Right lobe of liver (tissue), 6 donors: ENCODE data around the gene SRSF7. TPM values are rescaled to one million over a fixed set of nuclear protein-coding genes. Genes with fewer than 3 reads are reported as not detected.

Experiments used
- ATAC-seq, 4 donors: fragments of 200-7000 bp; cut with Tn5 transposase; one replicate each; pipeline ENCODE4 v1.9.1; 2020; ENCODE audit warnings: mild to moderate bottlenecking in 4 of 4, moderate library complexity in 4 of 4
- DNase-seq, 3 donors: peaks; one replicate each; pipeline ENCODE4 v3.0.0-alpha.2; 2020
- H3K27ac ChIP-seq, 3 donors: fragments of 200-600 bp; one replicate each; pipeline ENCODE4 v1.8.0; 2022
- H3K27me3 ChIP-seq, 2 donors: fragments of 200-600 bp; one replicate each; pipeline ENCODE4 v1.8.0; 2022
- H3K36me3 ChIP-seq, 4 donors: fragments of 200-600 bp; sonication (generic) in 1 of 4; one replicate each; pipeline versions ENCODE4 v1.5.1 to v1.8.0; 2017 to 2022; ENCODE audit warnings: control low read depth in 1 of 4
- H3K4me1 ChIP-seq, 4 donors: fragments of 200-600 bp; sonication (generic) in 1 of 4; one replicate each; pipeline versions ENCODE4 v1.5.1 to v1.8.0; 2017 to 2022; ENCODE audit warnings: control low read depth in 1 of 4
- H3K4me3 ChIP-seq, 3 donors: fragments of 200-600 bp; one replicate each; pipeline ENCODE4 v1.8.0; 2022
- H3K9me3 ChIP-seq, 4 donors: fragments of 200-600 bp; sonication (generic) in 1 of 4; one replicate each; pipeline versions ENCODE4 v1.5.1 to v1.8.0; 2017 to 2022; ENCODE audit warnings: control low read depth in 1 of 4
- CTCF ChIP-seq, 4 donors: fragments of 200-600 bp in 3 of 4; fragments of 450-650 bp in 1 of 4; IDR thresholded peaks; one replicate each; pipeline versions ENCODE4 v1.5.1 to v1.8.0; 2016 to 2022; ENCODE audit warnings: antibody characterized with exemption in 4 of 4, mild to moderate bottlenecking in 2 of 4
- POLR2A ChIP-seq: fragments of 450-650 bp; IDR thresholded peaks from one replicate; pipeline ENCODE4 v1.6.1; 2017; ENCODE audit warnings: antibody characterized with exemption, mild to moderate bottlenecking
- WGBS: methylation state at CpG from one replicate; pipeline ENCODE4 v1.1.6; 2018; ENCODE audit warnings: low coverage, low lambda C conversion rate; ENCODE audit not compliant: insufficient coverage; ENCODE audit errors: missing lambda C conversion rate; 5-methylcytosine and 5-hydroxymethylcytosine counted together
- intact Hi-C, 2 donors: fragments of 100-400 bp; cut with DNase I; formaldehyde crosslinking; loops; one replicate each; pipeline versions ENCODE4 v1.11.2 to v1.14.1; 2022
- total RNA-seq, 6 experiments: library from RNA; depleted of rRNA in 2 of 6; stranded (reverse); fragments of >200 nt in 2 of 6; fragmentation: NEBNext Ultra II Directional in 3 of 6; extraction: Animal tissue kit (Norgen Biotek cat#: 25700) in 3 of 6; gene quantifications; one replicate each; pipeline versions ENCODE4 v1.1.0 to v1.2.4, GENCODE V29; 2016 to 2023
- donor health status: DM: no; HTN: yes; CAD: no.
- donor health status: DM: no; HTN: no; CAD: no.
- donor health status: DM: no; HTN: no; CAD: no.
- donor health status: DM: no; HTN: yes; CAD: no.
- donor health status: DM: no; HTN: yes; CAD: no.

Gene SRSF7
- total RNA-seq, 6 experiments from 2014 or later, result 33.5 to 57.4 (median 44.4) TPM

GRCh38 chr2:38698467-38699003, 52.6 kb downstream of the SRSF7 start:
- ATAC-seq (peak in 2 of 4 donors; percentile 19 to 33), DNase-seq (no peak)
- WGBS, result 89% methylated on average over 4 of the region's 5 CpGs
- Histone ChIP-seq H3K36me3 (peaks cover 0 to 2% (median 0%) of the 10 kb centered on the region in 4 donors), H3K9me3 (no peaks in the 10 kb centered on the region), H3K27ac (no peak overlapping the region), H3K4me3 (no peak overlapping the region), H3K27me3 (no peaks in the 10 kb centered on the region), H3K4me1 (peaks cover 0 to 12% (median 3%) of the 10 kb centered on the region in 4 donors)
- no peak for TF ChIP-seq CTCF (IDR thresholded peaks at IDR 0.05)
- TF ChIP-seq POLR2A, result no peak
- intact Hi-C loops, result no loop called here

GRCh38 chr2:38697116-38697840, 53.9 kb downstream of the SRSF7 start:
- no peak for DNase-seq
- peaks cover 0 to 2% (median 0%) of the 10 kb centered on the region in 4 donors for H3K36me3 ChIP-seq
- ATAC-seq, result no peak
- H3K27me3 ChIP-seq, result no peaks in the 10 kb centered on the region
- WGBS, result 49% methylated on average over 8 of the region's 8 CpGs
- peaks cover 0 to 12% (median 3%) of the 10 kb centered on the region in 4 donors for H3K4me1 ChIP-seq
- no peaks in the 10 kb centered on the region for H3K9me3 ChIP-seq
- intact Hi-C loops, result no loop called here
- no peak overlapping the region for H3K4me3 ChIP-seq
- no peak for TF ChIP-seq POLR2A
- no peak for TF ChIP-seq CTCF (IDR thresholded peaks at IDR 0.05)
- no peak overlapping the region for H3K27ac ChIP-seq

Other genes starting within 250 kb of the SRSF7 start
- gene HNRNPLL, start 148.4 kb downstream of the SRSF7 start, total RNA-seq, result 10 to 100 TPM in 5 of 6 experiments, 1 to 10 TPM in 1; 9.2 to 15.9 (median 13.9) TPM
- gene GALM, start 85.2 kb downstream of the SRSF7 start, total RNA-seq, result 10 to 100 TPM; 26.2 to 47.9 (median 36.7) TPM
- gene GEMIN6, start 26.8 kb upstream of the SRSF7 start, total RNA-seq, result 10 to 100 TPM in 1 of 6 experiments, 1 to 10 TPM in 5; 5.8 to 10.5 (median 7.3) TPM
- 1 to 10 TPM; 4.4 to 6.4 (median 4.9) TPM for gene DHX57, start 124.6 kb upstream of the SRSF7 start, total RNA-seq
- gene MORN2, start 124.6 kb upstream of the SRSF7 start, total RNA-seq, result 1 to 10 TPM; 4.1 to 8.1 (median 5.0) TPM
- under 1 TPM in 4 of 6 experiments, not detected in 2; 0.11 to 0.56 (median 0.29) TPM for gene ARHGEF33, start 138.5 kb upstream of the SRSF7 start, total RNA-seq